Measurements from ENCODE around the gene FAM72A. TPM values are rescaled to one million over a fixed set of nuclear protein-coding genes. Genes with fewer than 3 reads are reported as not detected.
"Not testable (repeated sequence)": the region's sequence is repeated elsewhere in the genome, so short reads cannot be mapped to it uniquely, and the experiment has no call there.

FAM72A gene
- total and polyA plus RNA-seq, 2 of the 4 experiments (the other 2 are of a cell fraction) = 2.2 to 5.0 TPM

DNA sequence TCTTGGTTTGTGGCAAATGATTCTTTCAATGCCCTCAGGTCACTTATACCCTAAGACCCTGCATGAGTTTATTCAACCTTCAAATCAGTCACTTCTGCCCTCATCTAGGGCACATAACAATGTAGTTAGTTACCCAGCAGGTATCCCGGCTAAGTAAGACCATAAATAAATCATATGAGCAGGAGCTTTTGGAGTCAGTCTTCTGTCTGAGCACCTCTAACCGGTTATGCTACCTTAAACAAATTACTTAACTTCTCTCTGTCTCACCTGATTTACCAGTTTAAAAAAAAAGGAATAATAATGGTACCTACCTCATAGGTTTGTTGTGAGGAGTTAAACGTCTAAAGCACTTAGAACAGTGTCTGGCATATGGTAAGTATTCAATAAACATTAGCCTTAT, 16.9 kb downstream of the FAM72A start:
- H3K4ac ChIP-seq (ENCODE audit: low read depth, low read length); H3K9me3 ChIP-seq (ENCODE audit: control insufficient read depth, insufficient read depth, low read length); H3K27me3 ChIP-seq (ENCODE audit: control insufficient read depth, insufficient read depth, low read length); H2AFZ ChIP-seq (replicated peaks; ENCODE audit: low read length, poor library complexity); H3K14ac ChIP-seq (replicated peaks; ENCODE audit: low read depth, low read length); H3K36me3 ChIP-seq (ENCODE audit: control insufficient read depth, insufficient read depth, low read length); H4K8ac ChIP-seq (ENCODE audit: low read depth in 2 of 2, low read length in 2 of 2); ATAC-seq (ENCODE audit: low read depth); CTCF ChIA-PET; H2AK9ac ChIP-seq (replicated peaks; ENCODE audit: low read depth, low read length, poor library complexity); H2BK5ac ChIP-seq (ENCODE audit: low read depth, low read length, poor library complexity, severe bottlenecking); H3K4me1 ChIP-seq (ENCODE audit: control insufficient read depth, insufficient read depth, low read length); DNase-seq; H2BK120ac ChIP-seq (ENCODE audit: low read depth, low read length); dilution Hi-C loops (cut with HindIII; ENCODE audit: low sequenced_read_pairs, unreplicated experiment); H3K9me1 ChIP-seq (ENCODE audit: insufficient read depth, low read length); H3K4me3 ChIP-seq (ENCODE audit: insufficient read depth, low read depth, low read length); H2BK15ac ChIP-seq (ENCODE audit: low read depth, low read length); H3K79me1 ChIP-seq (ENCODE audit: low read depth in 1 of 2, low read length in 2 of 2); H2BK20ac ChIP-seq (ENCODE audit: low read depth, low read length); H4K20me1 ChIP-seq (ENCODE audit: insufficient read depth, low read length); H3K23ac ChIP-seq (ENCODE audit: low read depth, low read length); H3K18ac ChIP-seq (ENCODE audit: low read depth, low read length); H3K27ac ChIP-seq (ENCODE audit: insufficient read depth, low read length); H4K91ac ChIP-seq (ENCODE audit: insufficient read depth, low read depth, low read length); intact Hi-C loops (cut with micrococcal nuclease); H3K56ac ChIP-seq (ENCODE audit: extremely low read depth, insufficient read depth, low read length); H3K9ac ChIP-seq (ENCODE audit: low read depth, low read length); H4K5ac ChIP-seq (ENCODE audit: low read depth, low read length); BruUV-seq (replicated peaks); POLR2A ChIA-PET (ENCODE audit: unreplicated experiment); in situ Hi-C loops (cut with MboI; ENCODE audit: low sequenced_read_pairs); H2AK5ac ChIP-seq (ENCODE audit: low read depth, low read length); H3K4me2 ChIP-seq (ENCODE audit: low read depth, low read length): not testable (repeated sequence)
- WGBS, 2 experiments (ENCODE audit: extremely low coverage in 2 of 2, insufficient read length in 1 of 2) = no CpG with 5 or more reads among the region's 3 CpGs

DNA sequence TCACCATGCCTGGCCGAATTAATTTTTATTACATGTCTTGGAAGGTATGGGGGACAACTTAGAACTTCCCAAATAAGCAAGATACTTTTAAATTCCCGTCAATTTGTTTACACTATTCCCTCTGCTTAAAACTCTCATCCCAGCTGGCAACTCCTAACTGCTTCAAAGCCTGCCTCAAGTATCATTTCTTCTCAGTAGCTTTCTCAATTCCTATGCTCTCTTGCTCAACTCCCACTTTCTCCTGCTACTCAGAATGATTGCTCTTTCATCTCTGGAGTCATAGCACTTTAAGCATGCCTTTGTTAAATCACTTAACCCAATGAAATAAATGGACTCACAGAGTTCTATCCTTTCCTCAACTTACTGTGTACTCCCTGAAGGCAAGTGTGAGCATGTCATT, 18.9 kb downstream of the FAM72A start:
- H3K27me3 ChIP-seq (ENCODE audit: control insufficient read depth, insufficient read depth, low read length); POLR2A ChIA-PET (ENCODE audit: unreplicated experiment); H3K4me1 ChIP-seq (ENCODE audit: control insufficient read depth, insufficient read depth, low read length); H3K18ac ChIP-seq (ENCODE audit: low read depth, low read length); intact Hi-C loops (cut with micrococcal nuclease); H2BK120ac ChIP-seq (ENCODE audit: low read depth, low read length); H4K91ac ChIP-seq (ENCODE audit: insufficient read depth, low read depth, low read length); ATAC-seq (ENCODE audit: low read depth); H2BK20ac ChIP-seq (ENCODE audit: low read depth, low read length); H3K56ac ChIP-seq (ENCODE audit: extremely low read depth, insufficient read depth, low read length); H3K4me3 ChIP-seq (ENCODE audit: insufficient read depth, low read depth, low read length); H2AFZ ChIP-seq (replicated peaks; ENCODE audit: low read length, poor library complexity); H4K5ac ChIP-seq (ENCODE audit: low read depth, low read length); H3K79me1 ChIP-seq (ENCODE audit: low read depth in 1 of 2, low read length in 2 of 2); H2AK5ac ChIP-seq (ENCODE audit: low read depth, low read length); H3K23ac ChIP-seq (ENCODE audit: low read depth, low read length); BruUV-seq (replicated peaks); dilution Hi-C loops (cut with HindIII; ENCODE audit: low sequenced_read_pairs, unreplicated experiment); H3K9me1 ChIP-seq (ENCODE audit: insufficient read depth, low read length); in situ Hi-C loops (cut with MboI; ENCODE audit: low sequenced_read_pairs); H3K14ac ChIP-seq (replicated peaks; ENCODE audit: low read depth, low read length); H2BK15ac ChIP-seq (ENCODE audit: low read depth, low read length); H2AK9ac ChIP-seq (replicated peaks; ENCODE audit: low read depth, low read length, poor library complexity); H2BK5ac ChIP-seq (ENCODE audit: low read depth, low read length, poor library complexity, severe bottlenecking); H3K4me2 ChIP-seq (ENCODE audit: low read depth, low read length); H3K36me3 ChIP-seq (ENCODE audit: control insufficient read depth, insufficient read depth, low read length); H3K9ac ChIP-seq (ENCODE audit: low read depth, low read length); H3K4ac ChIP-seq (ENCODE audit: low read depth, low read length); H3K9me3 ChIP-seq (ENCODE audit: control insufficient read depth, insufficient read depth, low read length); H4K8ac ChIP-seq (ENCODE audit: low read depth in 2 of 2, low read length in 2 of 2); H4K20me1 ChIP-seq (ENCODE audit: insufficient read depth, low read length); CTCF ChIA-PET; H3K27ac ChIP-seq (ENCODE audit: insufficient read depth, low read length): not testable (repeated sequence)
- DNase-seq = peak; percentile 3
- no CpG with 5 or more reads among the region's 2 CpGs for WGBS, 2 experiments (ENCODE audit: extremely low coverage in 2 of 2, insufficient read length in 1 of 2)
